GM18907 (cell line): Measurements from ENCODE around the gene STMN1.

ENCODE experiments used
- ATAC-seq: cut with Tn5 transposase; IDR thresholded peaks from one replicate; pipeline ENCODE4 v1.9.1; 2021; ENCODE audit warnings: mild to moderate bottlenecking, moderate library complexity; ENCODE audit not compliant: unreplicated experiment

STMN1 gene

GRCh38 chr1:25922056-25922970 lies 16.1 kb upstream of the STMN1 start:
- ATAC-seq, result no peak

DNA sequence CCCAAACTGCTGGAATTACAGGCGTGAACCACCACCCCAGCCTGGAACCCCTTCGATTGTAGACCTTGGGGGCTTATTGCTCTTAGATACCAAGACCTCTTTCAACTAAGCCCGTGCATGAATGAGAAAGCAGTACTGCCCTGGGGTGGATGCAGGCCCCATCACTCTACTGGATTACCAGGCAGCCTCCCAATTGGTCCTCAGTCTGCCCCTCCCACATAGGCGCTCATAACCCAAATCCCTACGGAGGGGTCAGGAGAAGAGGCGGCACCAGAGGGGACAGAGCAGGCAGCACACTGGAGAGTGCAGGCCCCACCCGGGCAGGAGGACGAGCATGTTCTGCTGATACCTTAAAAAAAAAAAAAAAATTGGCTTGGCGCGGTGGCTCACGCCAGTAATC lies 12.4 kb upstream of the STMN1 start:
- no peak for ATAC-seq

DNA sequence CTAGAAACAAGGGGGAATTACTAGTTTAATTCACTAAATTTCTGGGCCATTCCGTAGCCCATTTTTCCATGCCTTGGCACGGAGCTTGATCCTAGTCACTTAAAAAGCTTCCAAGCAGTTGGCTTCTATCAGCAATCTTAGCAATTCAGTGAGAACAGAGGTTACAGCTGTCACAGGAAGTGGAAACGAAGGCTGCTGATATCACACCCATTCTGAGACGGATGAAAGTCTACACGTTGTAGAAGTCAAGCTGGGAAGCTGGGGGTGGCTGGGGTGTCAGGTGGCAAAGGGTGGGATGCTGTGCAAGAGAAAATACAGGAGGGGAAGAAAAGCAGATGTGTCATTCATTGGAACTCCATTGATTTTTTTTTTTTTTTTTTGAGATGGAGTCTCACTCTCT lies 11.8 kb upstream of the STMN1 start:
- ATAC-seq, result no peak

GRCh38 chr1:25916460-25916859 lies 10.2 kb upstream of the STMN1 start:
- ATAC-seq, result no peak

- no peak for ATAC-seq
Measured at GRCh38 chr1:25914074-25914995, 8.1 kb upstream of the STMN1 start.

DNA sequence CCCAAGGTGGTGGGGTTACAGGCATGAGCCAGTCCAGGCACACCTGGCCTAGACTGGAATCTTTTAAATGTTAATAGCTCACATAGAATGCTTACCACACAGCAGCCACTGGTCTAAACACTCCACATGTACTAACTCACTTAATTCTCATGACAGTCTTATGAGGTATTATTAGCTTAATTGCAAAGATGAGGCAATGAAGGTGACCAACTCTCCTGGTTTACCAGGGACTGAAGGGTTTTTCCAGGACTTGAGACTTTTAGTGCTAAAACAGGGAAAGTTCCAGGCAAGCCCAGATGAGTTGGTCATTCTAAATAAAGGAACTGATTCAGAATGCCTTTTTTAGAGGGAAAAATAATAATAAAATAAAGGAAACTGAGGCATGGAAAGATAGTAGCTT lies 7.0 kb upstream of the STMN1 start:
- ATAC-seq, result no peak

- ATAC-seq, result no peak
Measured at GRCh38 chr1:25912076-25912831, 6.0 kb upstream of the STMN1 start.

DNA sequence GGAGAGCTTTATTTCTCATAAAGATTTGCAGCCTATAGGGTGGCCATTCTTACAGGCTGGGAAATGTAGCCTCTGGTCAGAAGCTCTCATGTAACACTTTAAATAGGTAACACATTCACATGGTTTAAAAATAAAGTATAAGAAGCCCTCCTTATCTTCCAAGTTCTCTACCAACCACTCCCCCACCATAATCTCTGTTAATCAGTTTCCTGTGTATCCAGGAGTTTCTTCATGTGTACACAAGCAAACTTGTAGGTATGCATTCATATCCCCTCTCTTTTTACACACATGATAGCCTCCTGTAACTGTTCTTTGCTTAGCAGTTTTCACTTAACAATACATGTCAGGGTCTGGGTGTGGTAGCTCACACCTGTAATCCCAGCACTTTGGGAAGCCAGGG lies 4.9 kb upstream of the STMN1 start:
- no peak for ATAC-seq

DNA sequence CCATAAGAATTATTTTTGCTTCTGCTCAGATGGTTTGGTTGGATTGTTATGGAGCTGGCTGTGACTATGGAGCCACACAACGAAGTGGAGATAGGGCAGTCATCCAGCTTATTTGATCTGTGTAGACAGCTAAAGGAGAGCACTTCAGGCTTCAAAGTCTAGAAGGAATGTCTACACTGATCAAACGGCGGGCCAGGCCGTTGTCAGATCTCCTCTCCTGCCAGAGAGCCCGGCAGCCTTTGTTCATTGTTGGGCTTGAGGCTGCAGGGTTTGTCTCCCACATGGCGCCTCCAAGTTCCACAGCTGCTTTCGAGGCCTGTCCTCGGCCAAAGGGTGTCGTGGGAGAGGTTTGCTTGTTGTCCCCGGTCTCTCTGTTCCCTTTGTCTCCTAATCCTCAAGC lies 2.8 kb upstream of the STMN1 start:
- ATAC-seq, result no peak

DNA sequence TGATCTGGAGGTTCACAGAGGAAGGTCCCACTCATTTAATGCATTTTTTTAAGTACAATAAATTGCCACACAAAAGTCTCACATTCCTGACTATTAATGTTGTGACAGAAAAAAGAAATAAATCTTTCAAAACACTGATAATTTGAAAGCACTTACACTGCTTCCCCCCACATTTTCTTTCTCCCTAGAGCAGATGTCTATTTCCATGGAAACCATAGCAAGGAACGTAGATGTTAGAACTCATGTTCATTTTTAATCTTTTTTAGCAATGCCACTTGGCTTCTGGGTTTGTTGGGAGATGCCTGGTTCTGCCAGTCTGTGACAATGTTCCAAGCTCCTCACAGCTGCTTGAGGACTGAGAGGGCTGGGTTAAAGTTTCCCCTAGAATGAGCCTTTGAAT lies 1.9 kb upstream of the STMN1 start:
- no peak for ATAC-seq

GRCh38 chr1:25907601-25908000 lies 1.4 kb upstream of the STMN1 start:
- ATAC-seq, result no peak

DNA sequence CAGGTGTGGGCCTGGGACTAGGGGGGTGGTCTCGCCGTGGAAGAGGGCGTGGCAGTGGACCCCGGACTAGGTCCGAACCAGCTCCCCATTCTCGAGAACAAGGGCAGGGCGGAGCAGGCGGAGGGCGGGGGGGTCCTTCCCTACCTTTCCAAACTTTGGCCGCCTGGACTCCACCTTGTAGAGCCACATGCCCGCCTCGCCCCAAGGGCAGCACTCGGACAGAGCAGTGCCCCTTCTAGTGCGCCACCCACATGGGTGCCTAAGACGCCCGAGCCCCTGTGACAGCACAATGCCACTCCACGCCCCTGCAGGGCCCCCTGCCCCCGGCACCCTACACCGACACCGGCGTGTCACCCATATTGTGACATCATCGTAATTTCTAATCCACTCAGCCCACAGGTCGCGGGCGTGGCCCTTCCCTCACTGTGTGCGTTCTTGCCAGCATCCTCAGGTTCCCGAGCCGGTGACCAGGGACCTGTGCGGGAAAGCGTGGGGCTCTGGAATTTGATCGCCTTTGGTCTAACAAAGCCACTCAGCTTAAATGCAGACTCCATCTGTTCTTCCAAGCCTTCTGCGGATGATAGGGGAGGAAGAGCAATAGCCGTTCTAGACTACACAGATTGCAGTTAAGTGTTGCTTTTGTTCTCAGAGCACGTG lies 553 bp upstream of the STMN1 start:
- no peak for ATAC-seq

GRCh38 chr1:25904943-25905679 lies 1.1 kb downstream of the STMN1 start:
- peak; percentile 79 for ATAC-seq

DNA sequence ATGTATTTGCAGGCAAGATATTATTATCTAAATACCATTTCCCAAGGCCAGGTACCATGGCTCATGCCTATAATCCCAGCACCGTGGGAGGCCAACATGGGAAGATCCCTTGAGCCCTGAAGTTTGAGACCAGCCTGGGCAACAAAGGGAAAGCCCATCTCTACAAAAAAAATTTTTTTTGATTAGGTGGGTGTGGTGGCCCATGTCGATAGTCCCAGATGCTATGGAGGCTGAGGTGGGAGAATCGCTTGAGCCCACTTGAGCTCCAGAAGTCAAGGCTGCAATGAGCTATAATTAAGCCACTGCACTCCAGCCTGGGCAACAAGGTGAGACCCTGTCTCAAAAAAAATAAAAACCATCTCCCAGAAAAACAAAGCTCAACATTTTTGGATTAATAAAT lies 2.2 kb downstream of the STMN1 start:
- no peak for ATAC-seq

GRCh38 chr1:25902462-25902861 lies 3.8 kb downstream of the STMN1 start:
- no peak for ATAC-seq

DNA sequence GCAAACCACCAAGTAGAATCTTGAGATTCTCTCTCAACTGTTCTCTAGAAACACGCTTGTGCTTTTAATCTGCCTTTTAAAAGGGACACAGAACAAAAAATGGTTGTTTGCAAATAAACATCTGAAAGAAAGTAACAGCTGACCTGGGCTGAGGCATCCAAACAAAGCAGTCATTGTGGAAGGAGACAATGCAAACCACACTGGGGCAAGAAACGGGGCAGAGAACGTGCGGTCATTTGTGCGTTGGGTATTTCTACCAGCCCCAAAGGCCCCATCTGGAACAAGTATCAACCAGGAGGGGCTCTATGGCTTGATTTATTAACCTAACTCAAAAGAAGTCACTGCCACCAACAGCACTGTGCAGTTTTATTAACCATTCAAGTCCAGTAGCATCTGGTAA lies 6.0 kb downstream of the STMN1 start:
- no peak for ATAC-seq

DNA sequence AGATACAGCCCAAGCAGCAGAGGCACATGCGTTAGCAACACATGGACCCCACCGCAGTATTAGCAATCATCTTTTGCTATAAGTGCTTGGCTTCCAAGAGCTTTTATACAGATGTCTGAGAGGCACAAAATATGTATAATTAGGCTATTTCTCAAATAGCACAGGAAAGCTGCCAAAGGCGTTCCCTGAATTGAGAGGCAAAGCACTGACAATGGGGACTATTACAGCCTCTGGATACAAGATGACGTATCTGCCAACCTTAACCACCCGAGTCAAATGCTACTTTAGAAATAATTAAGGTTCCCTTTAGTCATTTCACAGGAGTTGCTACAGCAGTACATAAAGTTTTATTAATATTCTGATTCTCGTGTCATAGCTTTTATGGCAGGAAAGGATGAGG lies 6.4 kb downstream of the STMN1 start:
- no peak for ATAC-seq

DNA sequence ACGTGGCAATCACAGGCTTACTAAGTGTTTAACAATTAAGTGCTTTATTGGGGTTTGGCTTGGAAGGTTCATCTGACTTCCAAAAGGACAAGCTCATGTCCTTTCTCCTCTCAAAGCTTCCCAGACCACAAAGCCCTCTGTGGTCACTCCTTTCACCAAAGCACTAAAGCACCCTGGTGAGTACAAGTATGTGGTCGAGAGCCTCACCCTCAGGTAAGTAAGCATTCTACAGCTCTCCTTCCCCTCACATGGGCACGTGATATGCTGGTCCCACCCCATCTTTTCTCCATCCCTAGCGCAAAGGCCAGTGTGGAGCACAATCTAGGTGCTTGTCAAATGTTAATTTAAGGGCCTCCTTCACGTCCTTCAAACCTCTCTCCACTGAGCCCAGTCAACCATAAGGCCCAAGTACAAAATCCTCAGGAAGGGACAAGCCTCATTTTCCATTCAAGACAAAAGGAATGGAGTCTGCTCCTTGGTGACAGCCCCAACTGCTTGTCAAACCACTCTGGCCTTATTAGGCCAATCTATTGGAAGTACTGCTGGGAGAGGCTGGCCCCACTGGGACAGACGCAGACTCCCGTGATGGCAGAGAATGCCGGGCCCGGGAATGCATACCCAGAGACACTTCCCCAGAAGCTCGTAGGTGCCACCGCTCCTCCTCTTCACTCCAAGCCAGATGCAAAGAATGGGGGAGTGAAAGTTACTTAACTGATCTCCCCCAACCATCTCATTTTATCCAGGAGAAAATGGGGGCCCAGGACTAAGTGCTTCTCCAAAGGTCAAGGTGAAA lies 7.8 kb downstream of the STMN1 start:
- ATAC-seq, result no peak

- no peak for ATAC-seq
Measured at GRCh38 chr1:25897754-25898153, 8.5 kb downstream of the STMN1 start.
